PFSK-1 (cell line): ENCODE data around the gene CDX1.

Source experiments
- POLR2AphosphoS5 ChIP-seq: IDR thresholded peaks from 2 replicates; pipeline ENCODE4 v1.6.1; 2012; ENCODE audit warnings: low read depth, mild to moderate bottlenecking, control low read depth, low read length, moderate library complexity
- TF ChIP-seq, protein P1 (sequence below), 2 experiments: IDR thresholded peaks; 2 replicates each; pipeline versions ENCODE4 v1.6.1 to v1.8.0; 2011 to 2012; ENCODE audit warnings: low read depth in 2 of 2, low read length in 2 of 2, control low read depth in 1 of 2, inconsistent platforms in 1 of 2, mild to moderate bottlenecking in 1 of 2, moderate library complexity in 1 of 2; ENCODE audit not compliant: insufficient read depth in 1 of 2

DNA sequence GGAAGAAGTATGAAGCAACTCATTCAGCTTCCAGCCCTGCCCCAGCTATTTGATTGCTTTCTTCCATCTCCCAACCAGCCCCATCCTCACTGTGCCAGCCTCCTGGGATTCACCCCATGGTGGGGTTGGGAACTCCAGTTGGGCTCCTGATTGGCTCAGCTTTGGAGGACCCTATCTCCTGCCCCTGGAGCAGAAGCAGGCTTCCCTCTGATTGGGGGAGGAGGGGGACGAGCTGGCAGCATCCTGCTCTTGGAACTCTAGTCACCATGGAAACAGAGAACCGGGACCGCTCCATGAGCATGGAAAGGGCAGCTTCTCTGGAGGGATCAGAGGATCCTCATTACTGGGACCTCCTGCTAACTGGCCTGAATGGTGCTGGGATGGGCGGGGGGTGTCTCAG lies 25.9 kb downstream of the CDX1 start:
- TF ChIP-seq, protein P1, sequence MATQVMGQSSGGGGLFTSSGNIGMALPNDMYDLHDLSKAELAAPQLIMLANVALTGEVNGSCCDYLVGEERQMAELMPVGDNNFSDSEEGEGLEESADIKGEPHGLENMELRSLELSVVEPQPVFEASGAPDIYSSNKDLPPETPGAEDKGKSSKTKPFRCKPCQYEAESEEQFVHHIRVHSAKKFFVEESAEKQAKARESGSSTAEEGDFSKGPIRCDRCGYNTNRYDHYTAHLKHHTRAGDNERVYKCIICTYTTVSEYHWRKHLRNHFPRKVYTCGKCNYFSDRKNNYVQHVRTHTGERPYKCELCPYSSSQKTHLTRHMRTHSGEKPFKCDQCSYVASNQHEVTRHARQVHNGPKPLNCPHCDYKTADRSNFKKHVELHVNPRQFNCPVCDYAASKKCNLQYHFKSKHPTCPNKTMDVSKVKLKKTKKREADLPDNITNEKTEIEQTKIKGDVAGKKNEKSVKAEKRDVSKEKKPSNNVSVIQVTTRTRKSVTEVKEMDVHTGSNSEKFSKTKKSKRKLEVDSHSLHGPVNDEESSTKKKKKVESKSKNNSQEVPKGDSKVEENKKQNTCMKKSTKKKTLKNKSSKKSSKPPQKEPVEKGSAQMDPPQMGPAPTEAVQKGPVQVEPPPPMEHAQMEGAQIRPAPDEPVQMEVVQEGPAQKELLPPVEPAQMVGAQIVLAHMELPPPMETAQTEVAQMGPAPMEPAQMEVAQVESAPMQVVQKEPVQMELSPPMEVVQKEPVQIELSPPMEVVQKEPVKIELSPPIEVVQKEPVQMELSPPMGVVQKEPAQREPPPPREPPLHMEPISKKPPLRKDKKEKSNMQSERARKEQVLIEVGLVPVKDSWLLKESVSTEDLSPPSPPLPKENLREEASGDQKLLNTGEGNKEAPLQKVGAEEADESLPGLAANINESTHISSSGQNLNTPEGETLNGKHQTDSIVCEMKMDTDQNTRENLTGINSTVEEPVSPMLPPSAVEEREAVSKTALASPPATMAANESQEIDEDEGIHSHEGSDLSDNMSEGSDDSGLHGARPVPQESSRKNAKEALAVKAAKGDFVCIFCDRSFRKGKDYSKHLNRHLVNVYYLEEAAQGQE (IDR thresholded peaks at IDR 0.05; ENCODE audit: insufficient read depth in 1 of 2, low read depth in 2 of 2, low read length in 2 of 2) = no peak
- no peak for TF ChIP-seq POLR2AphosphoS5
